Hypothalamus (tissue), 51 donors: ENCODE data around the gene FGFBP3.

ENCODE experiments used
- DNase-seq, 51 donors: peaks; one replicate each; lab custom pipeline; 2025; lab: John Stamatoyannopoulos, UW

Gene FGFBP3

GRCh38 chr10:91909117-91909677 lies at the start of gene FGFBP3:
FGFBP3 (minus strand) TSS chr10:91909486; CDS start chr10:91908969, 517 bp downstream.
- DNase-seq: peak in 17 of 51 donors; percentile 3 to 74 (median 14)

GRCh38 chr10:91957091-91957490 lies 47.8 kb upstream of the FGFBP3 start:
- DNase-seq: no peak

- no peak for DNase-seq
Observed at GRCh38 chr10:91955114-91955513, 45.8 kb upstream of the FGFBP3 start.

- DNase-seq: no peak
Observed at GRCh38 chr10:91953600-91954160, 44.4 kb upstream of the FGFBP3 start.

- no peak for DNase-seq
Observed at GRCh38 chr10:91944880-91945630, 35.8 kb upstream of the FGFBP3 start.

- no peak for DNase-seq
Observed at GRCh38 chr10:91941426-91941825, 32.1 kb upstream of the FGFBP3 start.

GRCh38 chr10:91939653-91940052 lies 30.4 kb upstream of the FGFBP3 start:
- DNase-seq: no peak

GRCh38 chr10:91935886-91936285 lies 26.6 kb upstream of the FGFBP3 start:
- no peak for DNase-seq

- no peak for DNase-seq
Observed at GRCh38 chr10:91932737-91933136, 23.5 kb upstream of the FGFBP3 start.

GRCh38 chr10:91931526-91932190 lies 22.4 kb upstream of the FGFBP3 start:
- no peak for DNase-seq

GRCh38 chr10:91930939-91931338 lies 21.7 kb upstream of the FGFBP3 start:
- no peak for DNase-seq

GRCh38 chr10:91925022-91925320 lies 15.7 kb upstream of the FGFBP3 start:
- DNase-seq: no peak

GRCh38 chr10:91924212-91925021 lies 15.1 kb upstream of the FGFBP3 start:
- no peak for DNase-seq

GRCh38 chr10:91923371-91924211 lies 14.3 kb upstream of the FGFBP3 start, which contains the start of gene BTAF1:
BTAF1 (plus strand) TSS chr10:91923770; CDS start chr10:91924077, 307 bp downstream.
- DNase-seq: peak; percentile 36 to 93 (median 86)

- no peak for DNase-seq
Observed at GRCh38 chr10:91919651-91920050, 10.4 kb upstream of the FGFBP3 start.

GRCh38 chr10:91910467-91910866 lies 1.2 kb upstream of the FGFBP3 start:
- no peak for DNase-seq

- DNase-seq: peak in 47 of 51 donors; percentile 21 to 81 (median 58)
Observed at GRCh38 chr10:91908337-91909116, 759 bp downstream of the FGFBP3 start.

- peak in 3 of 51 donors; percentile 13 to 57 (median 36) for DNase-seq
Observed at GRCh38 chr10:91907914-91908336, 1.4 kb downstream of the FGFBP3 start.

- no peak for DNase-seq
Observed at GRCh38 chr10:91907033-91907594, 2.2 kb downstream of the FGFBP3 start.
